PC-3 (cell line): Measurements from ENCODE around the gene CTCFL.

Experiments
- EZH2 ChIP-seq: fragments of 300-600 bp; sonication (generic); IDR thresholded peaks from one replicate; pipeline ENCODE4 v1.6.1; 2017; ENCODE audit warnings: antibody characterized with exemption, mild to moderate bottlenecking, low read length; ENCODE audit not compliant: unreplicated experiment
- TF ChIP-seq, protein P1 (sequence below): fragments of 300-600 bp; sonication (generic); conservative IDR thresholded peaks from 2 replicates; pipeline ENCODE4 v1.5.1; 2017; ENCODE audit warnings: antibody characterized with exemption, low read depth, mild to moderate bottlenecking, low read length

GRCh38 chr20:57540890-57541580, 16.1 kb upstream of the CTCFL start:
- TF ChIP-seq, protein P1, sequence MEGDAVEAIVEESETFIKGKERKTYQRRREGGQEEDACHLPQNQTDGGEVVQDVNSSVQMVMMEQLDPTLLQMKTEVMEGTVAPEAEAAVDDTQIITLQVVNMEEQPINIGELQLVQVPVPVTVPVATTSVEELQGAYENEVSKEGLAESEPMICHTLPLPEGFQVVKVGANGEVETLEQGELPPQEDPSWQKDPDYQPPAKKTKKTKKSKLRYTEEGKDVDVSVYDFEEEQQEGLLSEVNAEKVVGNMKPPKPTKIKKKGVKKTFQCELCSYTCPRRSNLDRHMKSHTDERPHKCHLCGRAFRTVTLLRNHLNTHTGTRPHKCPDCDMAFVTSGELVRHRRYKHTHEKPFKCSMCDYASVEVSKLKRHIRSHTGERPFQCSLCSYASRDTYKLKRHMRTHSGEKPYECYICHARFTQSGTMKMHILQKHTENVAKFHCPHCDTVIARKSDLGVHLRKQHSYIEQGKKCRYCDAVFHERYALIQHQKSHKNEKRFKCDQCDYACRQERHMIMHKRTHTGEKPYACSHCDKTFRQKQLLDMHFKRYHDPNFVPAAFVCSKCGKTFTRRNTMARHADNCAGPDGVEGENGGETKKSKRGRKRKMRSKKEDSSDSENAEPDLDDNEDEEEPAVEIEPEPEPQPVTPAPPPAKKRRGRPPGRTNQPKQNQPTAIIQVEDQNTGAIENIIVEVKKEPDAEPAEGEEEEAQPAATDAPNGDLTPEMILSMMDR: no peak
- TF ChIP-seq EZH2: no peak
